ENCODE measurements around the gene GABARAPL1. TPM values are rescaled to one million over a fixed set of nuclear protein-coding genes. Genes with fewer than 3 reads are reported as not detected.

GABARAPL1 gene
- total and polyA plus RNA-seq, 2 of the 13 experiments (the other 11 are each of a cell fraction or from before 2014, with no cell fraction given): 7.9 to 26.1 TPM

GRCh38 chr12:10213168-10214135, 775 bp downstream of the GABARAPL1 start (continued):
- TF ChIP-seq ZNF512B (CRISPR knock-in tag; IDR thresholded peaks at IDR 0.05; ENCODE audit: borderline replicate concordance) (no peak), ZBTB10 (CRISPR knock-in tag; IDR thresholded peaks at IDR 0.05; ENCODE audit: borderline replicate concordance) (peak; percentile 47; the same call in 1 of the 2 replicates), RXRA (CRISPR knock-in tag; IDR thresholded peaks at IDR 0.05) (0 out of 2 replicates have a peak, but pooled peaks have one; percentile 19), ZBTB46 (CRISPR knock-in tag; IDR thresholded peaks at IDR 0.05; ENCODE audit: borderline replicate concordance) (no peak), RELA (CRISPR knock-in tag; IDR thresholded peaks at IDR 0.05) (no peak), PATZ1 (CRISPR knock-in tag; IDR thresholded peaks at IDR 0.05) (0 out of 2 replicates have a peak, but pooled peaks have one; percentile 8), FOXC1 (CRISPR knock-in tag; IDR thresholded peaks at IDR 0.05; ENCODE audit: borderline replicate concordance) (0 out of 2 replicates have a peak, but pooled peaks have one; percentile 31), ZNF792 (CRISPR knock-in tag; IDR thresholded peaks at IDR 0.05) (peak; percentile 99), ATF3 (CRISPR knock-in tag; IDR thresholded peaks at IDR 0.05) (peak; percentile 15; the same call in 1 of the 2 replicates), HBP1 (CRISPR knock-in tag; IDR thresholded peaks at IDR 0.05; ENCODE audit: low read depth) (0 out of 2 replicates have a peak, but pooled peaks have one; percentile 25), ZNF460 (CRISPR knock-in tag; IDR thresholded peaks at IDR 0.05; ENCODE audit: borderline replicate concordance) (no peak), ZNF703 (CRISPR knock-in tag; IDR thresholded peaks at IDR 0.05; ENCODE audit: borderline replicate concordance) (no peak), ZNF292 (CRISPR knock-in tag; IDR thresholded peaks at IDR 0.05; ENCODE audit: borderline replicate concordance, low read depth) (no peak), ZNF12 (CRISPR knock-in tag; IDR thresholded peaks at IDR 0.05) (0 out of 2 replicates have a peak, but pooled peaks have one; percentile 4), ZFP36L1 (CRISPR knock-in tag; IDR thresholded peaks at IDR 0.05) (no peak)
